GM21515 (cell line): Measurements from ENCODE around the gene SLC35E1.

Experiments
- ATAC-seq: cut with Tn5 transposase; IDR thresholded peaks from one replicate; pipeline ENCODE4 v1.9.1; 2021; ENCODE audit not compliant: unreplicated experiment

The SLC35E1 gene

DNA sequence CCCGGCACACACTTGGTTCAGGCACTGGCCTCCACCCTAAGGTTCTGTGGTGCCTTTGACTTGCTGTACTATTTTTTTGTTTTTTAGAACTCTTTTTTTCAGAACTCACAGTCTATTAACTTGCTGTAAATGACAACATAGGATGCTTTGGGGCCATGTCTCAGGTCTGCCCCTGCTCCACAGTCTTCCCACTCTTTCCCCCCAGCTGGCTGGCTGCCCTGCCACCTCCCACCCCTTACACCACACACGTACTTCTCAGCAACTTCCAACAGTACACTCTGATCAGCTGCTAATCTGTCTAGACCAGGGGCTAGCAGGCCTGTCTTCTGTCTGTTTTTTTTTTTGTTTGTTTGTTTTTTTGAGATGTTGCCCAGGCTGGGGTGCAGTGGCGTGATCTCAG, 67.9 kb downstream of the SLC35E1 start:
- ATAC-seq, result no peak
